H1 (cell line): ENCODE results near the gene CELSR1. TPM values are rescaled to one million over a fixed set of nuclear protein-coding genes. Genes with fewer than 3 reads are reported as not detected.

Experiments used
- JUN ChIP-seq: IDR thresholded peaks from 2 replicates; pipeline ENCODE4 v1.6.1; 2011; ENCODE audit warnings: low read depth, mild to moderate bottlenecking, improper control_type of control experiment, low read length
- TAF7 ChIP-seq: optimal IDR thresholded peaks from 2 replicates; pipeline ENCODE3; 2011; ENCODE audit warnings: low read depth, mild to moderate bottlenecking, inconsistent platforms, low read length, moderate library complexity, borderline replicate concordance
- TBP ChIP-seq: IDR thresholded peaks from 2 replicates; pipeline ENCODE4 v1.6.1; 2011; ENCODE audit warnings: low read depth, low read length, improper control_type of control experiment
- polyA plus RNA-seq, 7 experiments: library from polyadenylated mRNA; depleted of rRNA in 3 of 7; stranded (reverse) in 5 of 7; unstranded in 2 of 7; fragments of >200 nt in 5 of 7; fragments of 200-250 nt in 2 of 7; gene quantifications; 1 replicate in 5 of 7; 2 replicates in 1 of 7; 4 replicates in 1 of 7; pipeline versions ENCODE4 v1.2.1 to v1.2.3, GENCODE V29; 2011 to 2013; ENCODE audit warnings: missing spikeins in 2 of 7, mixed read lengths in 2 of 7
- total RNA-seq: library from RNA; stranded (reverse); fragmentation: NEBNext Ultra II Directional; extraction: Animal tissue kit (Norgen Biotek cat#: 25700); gene quantifications from 2 replicates; pipeline ENCODE4 v1.2.1, GENCODE V29; 2021

CELSR1 gene
- total and polyA plus RNA-seq, 2 of the 8 experiments (the other 6 are each of a cell fraction or from before 2014, with no cell fraction given) = 9.0 to 12.4 TPM

- TF ChIP-seq TBP (no peak), TAF7 (no peak), JUN (no peak)
Observed at GRCh38 chr22:46357711-46358520, 179.5 kb downstream of the CELSR1 start (continued).
